GM20000 (cell line): ENCODE measurements around the gene DTNBP1.

ENCODE experiments used
- DNase-seq: peaks from one replicate; pipeline ENCODE4 v3.0.0; 2012; ENCODE audit warnings: low spot score
- CTCF ChIP-seq: IDR thresholded peaks from 2 replicates; pipeline ENCODE4 v1.5.1; 2012; ENCODE audit warnings: mild to moderate bottlenecking, control low read depth; ENCODE audit errors: extremely low read depth, missing control alignments

The DTNBP1 gene

GRCh38 chr6:15533379-15534026, 129.3 kb downstream of the DTNBP1 start:
- no peak for TF ChIP-seq CTCF
- DNase-seq = no peak

GRCh38 chr6:15531973-15532372, 130.9 kb downstream of the DTNBP1 start:
- TF ChIP-seq CTCF = no peak
- DNase-seq = no peak

GRCh38 chr6:15530411-15530810, 132.4 kb downstream of the DTNBP1 start:
- TF ChIP-seq CTCF = no peak
- DNase-seq = no peak

- TF ChIP-seq CTCF = no peak
- peak; percentile 4 for DNase-seq
These were observed 134.0 kb downstream of the DTNBP1 start for GRCh38 chr6:15528870-15529269.

- DNase-seq = no peak
- TF ChIP-seq CTCF = no peak
These were observed 134.8 kb downstream of the DTNBP1 start for GRCh38 chr6:15527838-15528617.

- no peak for DNase-seq
- no peak for TF ChIP-seq CTCF
These were observed 136.6 kb downstream of the DTNBP1 start for GRCh38 chr6:15526212-15526701.

- TF ChIP-seq CTCF = no peak
- no peak for DNase-seq
These were observed 137.9 kb downstream of the DTNBP1 start for GRCh38 chr6:15524861-15525401.
